Superior temporal gyrus (tissue), 1 donor: Measurements from ENCODE around the gene SFTPA2.
"Not testable (repeated sequence)": the region's sequence is repeated elsewhere in the genome, so short reads cannot be mapped to it uniquely, and the experiment has no call there.

Experiments
- DNase-seq: peaks from one replicate; pipeline ENCODE4 v3.0.0-alpha.2; 2016; ENCODE audit errors: extremely low spot score

Gene SFTPA2

GRCh38 chr10:79560160-79560709 lies at the start of gene SFTPA2:
SFTPA2 (minus strand) TSS chr10:79560407; CDS start chr10:79559483, 924 bp downstream.
- DNase-seq, result no peak

- DNase-seq, result no peak
These were observed 48.5 kb upstream of the SFTPA2 start for GRCh38 chr10:79608505-79609375.

GRCh38 chr10:79605308-79605707 lies 45.1 kb upstream of the SFTPA2 start:
- no peak for DNase-seq

GRCh38 chr10:79604294-79604693 lies 44.1 kb upstream of the SFTPA2 start:
- DNase-seq, result no peak

- no peak for DNase-seq
These were observed 42.7 kb upstream of the SFTPA2 start for GRCh38 chr10:79602953-79603352.

GRCh38 chr10:79601939-79602338 lies 41.7 kb upstream of the SFTPA2 start:
- no peak for DNase-seq

GRCh38 chr10:79599644-79600043 lies 39.4 kb upstream of the SFTPA2 start:
- DNase-seq, result not testable (repeated sequence)

GRCh38 chr10:79595510-79595909 lies 35.3 kb upstream of the SFTPA2 start:
- no peak for DNase-seq

- DNase-seq, result not testable (repeated sequence)
These were observed 34.4 kb upstream of the SFTPA2 start for GRCh38 chr10:79594565-79594964.

GRCh38 chr10:79593377-79593776 lies 33.2 kb upstream of the SFTPA2 start:
- no peak for DNase-seq

- no peak for DNase-seq
These were observed 28.6 kb upstream of the SFTPA2 start for GRCh38 chr10:79588800-79589199.

GRCh38 chr10:79586933-79587332 lies 26.7 kb upstream of the SFTPA2 start:
- DNase-seq, result no peak

GRCh38 chr10:79585870-79586527 lies 25.8 kb upstream of the SFTPA2 start:
- no peak for DNase-seq

- no peak for DNase-seq
These were observed 23.3 kb upstream of the SFTPA2 start for GRCh38 chr10:79583488-79584024.

GRCh38 chr10:79582954-79583353 lies 22.7 kb upstream of the SFTPA2 start:
- not testable (repeated sequence) for DNase-seq

GRCh38 chr10:79582096-79582495 lies 21.9 kb upstream of the SFTPA2 start:
- no peak for DNase-seq

- no peak for DNase-seq
These were observed 20.8 kb upstream of the SFTPA2 start for GRCh38 chr10:79581044-79581443.

- no peak for DNase-seq
These were observed 19.2 kb upstream of the SFTPA2 start for GRCh38 chr10:79579361-79579760.

GRCh38 chr10:79570624-79571023 lies 10.4 kb upstream of the SFTPA2 start:
- not testable (repeated sequence) for DNase-seq

- DNase-seq, result no peak
These were observed 3.2 kb upstream of the SFTPA2 start for GRCh38 chr10:79563426-79563825.

- peak; percentile 79 for DNase-seq
These were observed 2.0 kb upstream of the SFTPA2 start for GRCh38 chr10:79562135-79562756.

- DNase-seq, result no peak
These were observed 1.1 kb upstream of the SFTPA2 start for GRCh38 chr10:79561257-79561656.
